K562 (cell line): ENCODE data around the gene LTBP2. TPM values are rescaled to one million over a fixed set of nuclear protein-coding genes. Genes with fewer than 3 reads are reported as not detected.

ENCODE experiments used
- ARID1B ChIP-seq: fragments of 450-650 bp; IDR thresholded peaks from 2 replicates; pipeline ENCODE4 v1.6.1; 2016; ENCODE audit warnings: antibody characterized with exemption, mild to moderate bottlenecking, inconsistent platforms
- ARID4B ChIP-seq: sonication (generic); formaldehyde crosslinking; IDR thresholded peaks from 2 replicates; pipeline ENCODE4 v1.8.0; 2022; ENCODE audit warnings: mild to moderate bottlenecking, missing genetic modification reagents
- KDM1A ChIP-seq, 2 experiments: fragments of 450-650 bp; IDR thresholded peaks; 2 replicates each; pipeline ENCODE4 v1.6.1; 2016; ENCODE audit warnings: mild to moderate bottlenecking in 2 of 2
- NRF1 ChIP-seq, 2 experiments: fragments of 450-650 bp; IDR thresholded peaks in 1 of 2; conservative IDR thresholded peaks in 1 of 2; 2 replicates each; pipeline ENCODE4 v1.6.1; 2014; ENCODE audit warnings: mild to moderate bottlenecking in 2 of 2
- PHB ChIP-seq: fragments of 250-450 bp; sonication (Bioruptor Pico); IDR thresholded peaks from 2 replicates; pipeline ENCODE4 v1.5.0; 2021
- RERE ChIP-seq: sonication (generic); formaldehyde crosslinking; IDR thresholded peaks from 2 replicates; pipeline ENCODE4 v1.8.0; 2023; ENCODE audit warnings: missing genetic modification reagents, mild to moderate bottlenecking, borderline replicate concordance
- SIN3B ChIP-seq: fragments of 450-650 bp; IDR thresholded peaks from 2 replicates; pipeline ENCODE4 v1.6.1; 2017; ENCODE audit warnings: low read depth, mild to moderate bottlenecking, moderate library complexity
- SMARCE1 ChIP-seq: fragments of 450-650 bp; IDR thresholded peaks from 2 replicates; pipeline ENCODE4 v1.7.1; 2016; ENCODE audit warnings: mild to moderate bottlenecking
- TEAD2 ChIP-seq: fragments of 450-650 bp; IDR thresholded peaks from 2 replicates; pipeline ENCODE4 v1.6.1; 2016; ENCODE audit warnings: missing genetic modification characterization, control low read depth, missing compliant biosample characterization
- ZC3H4 ChIP-seq: sonication (generic); formaldehyde crosslinking; IDR thresholded peaks from 2 replicates; pipeline ENCODE4 v1.9.0; 2021; ENCODE audit warnings: missing genetic modification reagents, borderline replicate concordance
- ZFP30 ChIP-seq: fragments of 250-450 bp; sonication (Bioruptor Pico); IDR thresholded peaks from 2 replicates; pipeline ENCODE4 v1.8.0; 2022; ENCODE audit warnings: moderate library complexity, mild to moderate bottlenecking, inconsistent platforms, borderline replicate concordance
- ZNF24 ChIP-seq: fragments of 450-650 bp; IDR thresholded peaks from 2 replicates; pipeline ENCODE4 v1.6.1; 2016
- ZNF282 ChIP-seq: sonication (generic); formaldehyde crosslinking; IDR thresholded peaks from 2 replicates; pipeline ENCODE4 v1.8.1; 2023; ENCODE audit warnings: missing genetic modification reagents
- ZNF57 ChIP-seq: fragments of 450-650 bp; formaldehyde crosslinking; IDR thresholded peaks from 2 replicates; pipeline ENCODE4 v1.4.0; 2020; ENCODE audit warnings: mild to moderate bottlenecking, moderate library complexity
- polyA plus RNA-seq, 8 experiments: library from polyadenylated mRNA; depleted of rRNA in 4 of 8; stranded (reverse) in 5 of 8; unstranded in 3 of 8; fragments of >200 nt; fragmentation: Nextera tagmentation in 2 of 8; fragmentation: Illumina TruSeq in 1 of 8; extraction: Ambion mirVana in 2 of 8; extraction: Trizol in 1 of 8; gene quantifications; 2 replicates each; pipeline versions ENCODE4 v1.2.1 to v1.2.3, GENCODE V29; 2011 to 2014; ENCODE audit warnings: inconsistent platforms in 1 of 8, missing spikeins in 1 of 8
- total RNA-seq, 7 experiments: library from RNA; depleted of rRNA in 6 of 7; stranded (reverse); fragments of >200 nt in 6 of 7; fragmentation: Illumina TruSeq in 2 of 7; extraction: Trizol in 2 of 7; gene quantifications; 2 replicates each; pipeline versions ENCODE4 v1.2.1 to v1.2.3, GENCODE V29; 2011 to 2021; ENCODE audit warnings: low replicate concordance in 1 of 7
- TF ChIP-seq, protein P1 (sequence below): fragments of 250-450 bp; sonication (Bioruptor Pico); IDR thresholded peaks from 2 replicates; pipeline ENCODE4 v1.5.0; 2020; ENCODE audit warnings: mild to moderate bottlenecking, borderline replicate concordance
- TF ChIP-seq, protein P2 (sequence below): fragments of 250-450 bp; sonication (Bioruptor Pico); IDR thresholded peaks from 2 replicates; pipeline ENCODE4 v1.6.1; 2021; ENCODE audit warnings: mild to moderate bottlenecking

LTBP2 gene
- total and polyA plus RNA-seq, 9 of the 15 experiments (the other 6 are each of a cell fraction or from before 2014, with no cell fraction given): under 0.01 to 0.18 (median 0.03) TPM; not detected in 3

- TF ChIP-seq, protein P1, sequence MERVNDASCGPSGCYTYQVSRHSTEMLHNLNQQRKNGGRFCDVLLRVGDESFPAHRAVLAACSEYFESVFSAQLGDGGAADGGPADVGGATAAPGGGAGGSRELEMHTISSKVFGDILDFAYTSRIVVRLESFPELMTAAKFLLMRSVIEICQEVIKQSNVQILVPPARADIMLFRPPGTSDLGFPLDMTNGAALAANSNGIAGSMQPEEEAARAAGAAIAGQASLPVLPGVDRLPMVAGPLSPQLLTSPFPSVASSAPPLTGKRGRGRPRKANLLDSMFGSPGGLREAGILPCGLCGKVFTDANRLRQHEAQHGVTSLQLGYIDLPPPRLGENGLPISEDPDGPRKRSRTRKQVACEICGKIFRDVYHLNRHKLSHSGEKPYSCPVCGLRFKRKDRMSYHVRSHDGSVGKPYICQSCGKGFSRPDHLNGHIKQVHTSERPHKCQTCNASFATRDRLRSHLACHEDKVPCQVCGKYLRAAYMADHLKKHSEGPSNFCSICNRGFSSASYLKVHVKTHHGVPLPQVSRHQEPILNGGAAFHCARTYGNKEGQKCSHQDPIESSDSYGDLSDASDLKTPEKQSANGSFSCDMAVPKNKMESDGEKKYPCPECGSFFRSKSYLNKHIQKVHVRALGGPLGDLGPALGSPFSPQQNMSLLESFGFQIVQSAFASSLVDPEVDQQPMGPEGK (CRISPR knock-in tag): no peak
- TF ChIP-seq KDM1A (IDR thresholded peaks at IDR 0.05) (no peak), ZC3H4 (CRISPR knock-in tag) (no peak), SIN3B (no peak), SMARCE1 (peak; percentile 63; the same call in 1 of the 2 replicates), PHB (CRISPR knock-in tag) (no peak), ARID4B (no peak), ZNF282 (CRISPR knock-in tag) (no peak), TEAD2 (no peak), ARID1B (peak; percentile 81), ZNF24 (no peak), ZNF57 (CRISPR knock-in tag) (no peak), NRF1 (conservative IDR thresholded peaks at IDR 0.05 in 1 of 2, IDR thresholded peaks at IDR 0.05 in 1 of 2) (no peak), RERE (CRISPR knock-in tag) (no peak), ZFP30 (CRISPR knock-in tag) (no peak)
- TF ChIP-seq, protein P2, sequence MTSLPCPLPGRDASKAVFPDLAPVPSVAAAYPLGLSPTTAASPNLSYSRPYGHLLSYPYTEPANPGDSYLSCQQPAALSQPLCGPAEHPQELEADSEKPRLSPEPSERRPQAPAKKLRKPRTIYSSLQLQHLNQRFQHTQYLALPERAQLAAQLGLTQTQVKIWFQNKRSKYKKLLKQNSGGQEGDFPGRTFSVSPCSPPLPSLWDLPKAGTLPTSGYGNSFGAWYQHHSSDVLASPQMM (CRISPR knock-in tag): no peak
Observed at GRCh38 chr14:74660167-74660566, 48.1 kb upstream of the LTBP2 start (continued).
